Measurements from ENCODE around the gene AOC1. TPM values are rescaled to one million over a fixed set of nuclear protein-coding genes. Genes with fewer than 3 reads are reported as not detected.

Gene AOC1
- total and polyA plus RNA-seq, 10 of the 15 experiments (the other 5 are each of a cell fraction or from before 2014, with no cell fraction given), result 0.07 TPM; not detected in 9

GRCh38 chr7:150871601-150872000, 19.3 kb downstream of the AOC1 start (continued):
- TF ChIP-seq PAX8 (IDR thresholded peaks at IDR 0.05) (no peak), RFX5 (IDR thresholded peaks at IDR 0.05; ENCODE audit: low read depth, low read length) (no peak), CBX3 (IDR thresholded peaks at IDR 0.05; ENCODE audit: borderline replicate concordance, low read depth) (no peak), IKZF2 (IDR thresholded peaks at IDR 0.05) (no peak)

DNA sequence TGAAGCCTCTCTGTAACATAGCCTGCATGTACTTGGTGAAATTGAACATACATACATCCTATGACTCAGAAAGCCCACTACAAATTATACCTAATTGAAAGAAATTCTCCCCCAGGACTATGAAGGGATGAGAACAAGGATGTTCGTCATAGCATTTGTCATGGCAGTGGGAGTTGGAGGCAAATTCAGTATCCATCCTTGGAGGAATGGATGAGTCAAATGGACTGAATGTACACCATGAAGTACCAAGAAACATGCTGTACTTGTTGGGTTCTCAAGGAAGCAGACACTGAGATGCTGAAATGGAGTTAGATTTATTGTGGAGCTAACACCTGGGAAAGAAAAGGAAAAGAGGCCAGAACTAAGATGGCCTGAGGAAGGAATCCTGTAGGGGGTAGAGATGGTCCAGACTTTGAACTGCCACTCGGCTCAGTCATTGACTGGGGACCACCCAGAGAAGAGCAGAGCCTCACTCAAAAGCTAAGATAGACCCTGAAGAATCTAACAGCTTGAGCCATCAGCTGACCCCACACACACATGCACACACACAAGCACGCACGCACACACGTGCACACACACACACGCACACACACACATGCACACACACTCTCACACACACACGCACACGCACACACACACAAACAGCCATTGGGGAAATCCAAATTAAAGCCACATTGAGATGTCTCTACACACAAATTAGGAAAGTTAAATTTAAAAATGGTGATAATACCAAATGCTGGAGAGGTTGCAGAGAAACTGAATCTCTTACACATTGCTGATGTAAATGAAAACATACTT, 22.3 kb downstream of the AOC1 start:
- Histone ChIP-seq H2AFZ (ENCODE audit: control insufficient read depth, low read depth, low read length) (no peak overlapping the region), H3K27me3 (replicated peaks in 1 of 2; ENCODE audit: control insufficient read depth in 2 of 2, insufficient read depth in 2 of 2, low read length in 1 of 2) (no peaks in the 10 kb centered on the region), H3K36me3 (ENCODE audit: control insufficient read depth in 2 of 2, insufficient read depth in 2 of 2, low read length in 1 of 2) (no peaks in the 10 kb centered on the region), H4K20me1 (ENCODE audit: control insufficient read depth, insufficient read depth) (no peaks in the 10 kb centered on the region), H3K27ac (ENCODE audit: control insufficient read depth, insufficient read depth) (no peak overlapping the region), H3K9me3 (replicated peaks; ENCODE audit: control insufficient read depth, insufficient read depth, low read length) (no peaks in the 10 kb centered on the region; the same call in 2 of the 3 replicates), H3K79me2 (ENCODE audit: control insufficient read depth, insufficient read depth, low read length) (no peaks in the 10 kb centered on the region), H3K9ac (ENCODE audit: control insufficient read depth, insufficient read depth, low read length) (no peak overlapping the region), H3K4me1 (ENCODE audit: control insufficient read depth, insufficient read depth, low read length) (no peaks in the 10 kb centered on the region), H3K4me2 (ENCODE audit: control insufficient read depth, insufficient read depth) (no peak overlapping the region), H3K4me3 (no peak overlapping the region)
- POLR2A ChIA-PET, result no interaction called here
- BruUV-seq (replicated peaks), result no TSS peak
- SMC1A ChIA-PET (ENCODE audit: uncharacterized antibody, unreplicated experiment), result interaction anchor here (0.9 to 6.8 kb wide), 2 partner anchors 87 to 93 kb away, joined by 4 to 52 read pairs; no protein-coding TSS in a partner anchor
- RAD21 ChIA-PET (ENCODE audit: unreplicated experiment), result no interaction called here
- intact Hi-C loops (cut with micrococcal nuclease; ENCODE audit: unreplicated experiment), result loop anchor here (10.0 kb wide), 1 partner anchor 430 kb away; no protein-coding TSS in a partner anchor
- FAIRE-seq (no peak), DNase-seq (ENCODE audit: low read depth, low spot score) (no peak), ATAC-seq (no peak)
- CTCF ChIA-PET, result interaction anchor here (1.3 to 7.1 kb wide), 4 partner anchors 22 to 93 kb away, joined by 4 to 70 read pairs (median 11); partner anchors contain the start of gene AOC1
- in situ Hi-C loops (cut with MboI), result no loop called here
- TF ChIP-seq, protein P1, sequence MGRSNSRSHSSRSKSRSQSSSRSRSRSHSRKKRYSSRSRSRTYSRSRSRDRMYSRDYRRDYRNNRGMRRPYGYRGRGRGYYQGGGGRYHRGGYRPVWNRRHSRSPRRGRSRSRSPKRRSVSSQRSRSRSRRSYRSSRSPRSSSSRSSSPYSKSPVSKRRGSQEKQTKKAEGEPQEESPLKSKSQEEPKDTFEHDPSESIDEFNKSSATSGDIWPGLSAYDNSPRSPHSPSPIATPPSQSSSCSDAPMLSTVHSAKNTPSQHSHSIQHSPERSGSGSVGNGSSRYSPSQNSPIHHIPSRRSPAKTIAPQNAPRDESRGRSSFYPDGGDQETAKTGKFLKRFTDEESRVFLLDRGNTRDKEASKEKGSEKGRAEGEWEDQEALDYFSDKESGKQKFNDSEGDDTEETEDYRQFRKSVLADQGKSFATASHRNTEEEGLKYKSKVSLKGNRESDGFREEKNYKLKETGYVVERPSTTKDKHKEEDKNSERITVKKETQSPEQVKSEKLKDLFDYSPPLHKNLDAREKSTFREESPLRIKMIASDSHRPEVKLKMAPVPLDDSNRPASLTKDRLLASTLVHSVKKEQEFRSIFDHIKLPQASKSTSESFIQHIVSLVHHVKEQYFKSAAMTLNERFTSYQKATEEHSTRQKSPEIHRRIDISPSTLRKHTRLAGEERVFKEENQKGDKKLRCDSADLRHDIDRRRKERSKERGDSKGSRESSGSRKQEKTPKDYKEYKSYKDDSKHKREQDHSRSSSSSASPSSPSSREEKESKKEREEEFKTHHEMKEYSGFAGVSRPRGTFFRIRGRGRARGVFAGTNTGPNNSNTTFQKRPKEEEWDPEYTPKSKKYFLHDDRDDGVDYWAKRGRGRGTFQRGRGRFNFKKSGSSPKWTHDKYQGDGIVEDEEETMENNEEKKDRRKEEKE (IDR thresholded peaks at IDR 0.05), result no peak
- TF ChIP-seq, protein P2, sequence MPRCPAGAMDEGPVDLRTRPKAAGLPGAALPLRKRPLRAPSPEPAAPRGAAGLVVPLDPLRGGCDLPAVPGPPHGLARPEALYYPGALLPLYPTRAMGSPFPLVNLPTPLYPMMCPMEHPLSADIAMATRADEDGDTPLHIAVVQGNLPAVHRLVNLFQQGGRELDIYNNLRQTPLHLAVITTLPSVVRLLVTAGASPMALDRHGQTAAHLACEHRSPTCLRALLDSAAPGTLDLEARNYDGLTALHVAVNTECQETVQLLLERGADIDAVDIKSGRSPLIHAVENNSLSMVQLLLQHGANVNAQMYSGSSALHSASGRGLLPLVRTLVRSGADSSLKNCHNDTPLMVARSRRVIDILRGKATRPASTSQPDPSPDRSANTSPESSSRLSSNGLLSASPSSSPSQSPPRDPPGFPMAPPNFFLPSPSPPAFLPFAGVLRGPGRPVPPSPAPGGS (IDR thresholded peaks at IDR 0.05; ENCODE audit: borderline replicate concordance, insufficient read depth, low read depth, low read length, poor library complexity, severe bottlenecking), result peak; percentile 87
- TF ChIP-seq NFXL1 (IDR thresholded peaks at IDR 0.05; ENCODE audit: borderline replicate concordance) (no peak), TAF1 (IDR thresholded peaks at IDR 0.05; ENCODE audit: borderline replicate concordance, low read depth, low read length) (no peak), FOXM1 (IDR thresholded peaks at IDR 0.05; ENCODE audit: low read depth, low read length) (no peak), RAD21 (IDR thresholded peaks at IDR 0.05; ENCODE audit: insufficient read depth, low read depth, low read length) (no peak), RCOR1 (conservative IDR thresholded peaks at IDR 0.05; ENCODE audit: low read depth, low read length) (no peak)
- 54% methylated on average over 8 of the region's 8 CpGs for WGBS (ENCODE audit: insufficient coverage, insufficient replicate concordance, low lambda C conversion rate, missing lambda C conversion rate)

All from GM12878 (cell line).